Endothelial cell of umbilical vein (primary cell): ENCODE data around the gene FYN. TPM values are rescaled to one million over a fixed set of nuclear protein-coding genes. Genes with fewer than 3 reads are reported as not detected.

Experiments
- BruUV-seq: library from RNA; stranded (reverse); fragments of 400-500 nt; replicated peaks from 2 replicates; lab custom pipeline; 2021; lab: Mats Ljungman, UMichigan
- CTCF ChIA-PET: fragments of 300-600, 350-600 bp; sonication (Branson Sonifier 250); formaldehyde crosslinking; loops from one replicate; lab custom pipeline; 2021; ENCODE audit warnings: antibody characterized with exemption, inconsistent platforms; lab: Charles Lee
- POLR2A ChIA-PET: fragments of 300-600, 350-600 bp; sonication (Branson Sonifier 250); formaldehyde crosslinking; loops from one replicate; lab custom pipeline; 2021; ENCODE audit warnings: antibody characterized with exemption, inconsistent platforms; lab: Charles Lee
- DNase-seq: peaks from one replicate; pipeline ENCODE4 v3.0.0-alpha.2; 2011; ENCODE audit warnings: low read depth, low spot score
- FAIRE-seq: peaks from 2 replicates; lab custom pipeline; 2011; peaks lifted over from hg19 to GRCh38; lab: Jason Lieb, UNC
- H2AFZ ChIP-seq: 2 replicates; pipeline ENCODE4 v1.6.0; 2012; ENCODE audit warnings: low read depth, low read length, control low read depth, inconsistent platforms
- H3K27ac ChIP-seq: 2 replicates; pipeline ENCODE4 v1.5.1; 2011; ENCODE audit warnings: low read depth, mild to moderate bottlenecking, control low read depth, low read length, moderate library complexity; ENCODE audit not compliant: insufficient read depth
- H3K27me3 ChIP-seq, 2 experiments: 2 replicates each; pipeline versions ENCODE4 v1.6.0 to v1.6.1; 2011; ENCODE audit warnings: low read length in 2 of 2, mixed read lengths in 1 of 2; ENCODE audit not compliant: control insufficient read depth in 2 of 2, insufficient read depth in 2 of 2
- H3K36me3 ChIP-seq, 2 experiments: 2 replicates in 1 of 2; 3 replicates in 1 of 2; pipeline ENCODE4 v1.5.1; 2011; ENCODE audit warnings: low read length in 2 of 2, mild to moderate bottlenecking in 1 of 2, moderate library complexity in 1 of 2; ENCODE audit not compliant: control insufficient read depth in 2 of 2, insufficient read depth in 2 of 2; ENCODE audit errors: extremely low read depth in 1 of 2
- H3K4me1 ChIP-seq: 3 replicates; pipeline ENCODE4 v1.5.1; 2011; ENCODE audit warnings: mild to moderate bottlenecking, low read length; ENCODE audit not compliant: control insufficient read depth, insufficient read depth; ENCODE audit errors: extremely low read depth
- H3K4me2 ChIP-seq: 2 replicates; pipeline ENCODE4 v1.6.1; 2011; ENCODE audit warnings: low read length, control low read depth, mixed read lengths; ENCODE audit not compliant: insufficient read depth
- H3K4me3 ChIP-seq, 3 experiments: fragments of 200-600 bp in 1 of 3; sonication (generic), shearing (Covaris generic) in 1 of 3; replicated peaks in 1 of 3; 2 replicates each; pipeline ENCODE4 v1.5.1; 2011 to 2016; ENCODE audit warnings: control low read depth in 3 of 3, low read length in 3 of 3, mild to moderate bottlenecking in 2 of 3, inconsistent platforms in 1 of 3, low read depth in 1 of 3, moderate library complexity in 1 of 3; ENCODE audit not compliant: insufficient read depth in 1 of 3
- H3K79me2 ChIP-seq: 2 replicates; pipeline ENCODE4 v1.6.0; 2012; ENCODE audit warnings: low read length, inconsistent platforms; ENCODE audit not compliant: control insufficient read depth, insufficient read depth
- H3K9ac ChIP-seq: replicated peaks from 2 replicates; pipeline ENCODE3; 2011; ENCODE audit warnings: low read length, control low read depth; ENCODE audit not compliant: insufficient read depth; ENCODE audit errors: extremely low read depth
- H3K9me1 ChIP-seq: replicated peaks from 3 replicates; pipeline ENCODE4 v1.6.0; 2011; ENCODE audit warnings: mild to moderate bottlenecking, low read length; ENCODE audit not compliant: control insufficient read depth, insufficient read depth; ENCODE audit errors: extremely low read depth
- H3K9me3 ChIP-seq: replicated peaks from 2 replicates; pipeline ENCODE4 v1.5.1; 2012; ENCODE audit warnings: low read length, inconsistent platforms; ENCODE audit not compliant: control insufficient read depth, insufficient read depth
- H4K20me1 ChIP-seq: replicated peaks from 2 replicates; pipeline ENCODE3; 2011; ENCODE audit warnings: mild to moderate bottlenecking, low read length; ENCODE audit not compliant: control insufficient read depth, insufficient read depth; ENCODE audit errors: extremely low read depth
- EZH2 ChIP-seq: IDR thresholded peaks from 2 replicates; pipeline ENCODE4 v1.6.1; 2012; ENCODE audit warnings: borderline replicate concordance, low read depth, mild to moderate bottlenecking, moderate library complexity, low read length, inconsistent platforms; ENCODE audit not compliant: severe bottlenecking
- GATA2 ChIP-seq: IDR thresholded peaks from 2 replicates; pipeline ENCODE4 v1.7.0; 2011; ENCODE audit warnings: low read depth, mild to moderate bottlenecking, moderate library complexity, mixed read lengths, low read length; ENCODE audit not compliant: insufficient read length, insufficient read depth
- POLR2AphosphoS5 ChIP-seq: IDR thresholded peaks from 2 replicates; pipeline ENCODE4 v1.6.1; 2012; ENCODE audit warnings: low read depth, mild to moderate bottlenecking, control low read depth, low read length, moderate library complexity; ENCODE audit not compliant: insufficient read depth
- dilution Hi-C: fragments of 300-500 bp; cut with MboI; formaldehyde crosslinking; loops from one replicate; pipeline ENCODE4 v1.15.0; 2019; ENCODE audit warnings: low sequenced_read_pairs; ENCODE audit not compliant: extremely low pct_ligation_motif_present
- intact Hi-C: fragments of 100-400 bp; cut with micrococcal nuclease; formaldehyde crosslinking; loops from one replicate; pipeline ENCODE4 v1.10.0; 2022
- polyA plus RNA-seq, 4 experiments: library from polyadenylated mRNA; depleted of rRNA in 3 of 4; stranded (reverse) in 3 of 4; unstranded in 1 of 4; fragments of >200 nt; gene quantifications; 2 replicates each; pipeline versions ENCODE4 v1.2.1 to v1.2.3, GENCODE V29; 2011 to 2012; ENCODE audit warnings: missing spikeins in 1 of 4
- total RNA-seq: library from RNA; stranded (reverse); gene quantifications from 2 replicates; pipeline ENCODE4 v1.2.3, GENCODE V29; 2021
- TF ChIP-seq, protein P1 (sequence below), 2 donors: IDR thresholded peaks; 1 replicate in 1 of 2; 2 replicates in 1 of 2; pipeline ENCODE4 v1.5.1; 2011; ENCODE audit warnings: low read length in 2 of 2, mild to moderate bottlenecking in 2 of 2, moderate library complexity in 2 of 2, control low read depth in 1 of 2, inconsistent platforms in 1 of 2, low read depth in 1 of 2; ENCODE audit not compliant: insufficient read depth in 1 of 2; ENCODE audit errors: extremely low read depth in 1 of 2

The FYN gene
- total and polyA plus RNA-seq, 2 donors (not counting 3 experiments of a cell fraction or from before 2014, with no cell fraction given) = 69.0 to 143 TPM

DNA sequence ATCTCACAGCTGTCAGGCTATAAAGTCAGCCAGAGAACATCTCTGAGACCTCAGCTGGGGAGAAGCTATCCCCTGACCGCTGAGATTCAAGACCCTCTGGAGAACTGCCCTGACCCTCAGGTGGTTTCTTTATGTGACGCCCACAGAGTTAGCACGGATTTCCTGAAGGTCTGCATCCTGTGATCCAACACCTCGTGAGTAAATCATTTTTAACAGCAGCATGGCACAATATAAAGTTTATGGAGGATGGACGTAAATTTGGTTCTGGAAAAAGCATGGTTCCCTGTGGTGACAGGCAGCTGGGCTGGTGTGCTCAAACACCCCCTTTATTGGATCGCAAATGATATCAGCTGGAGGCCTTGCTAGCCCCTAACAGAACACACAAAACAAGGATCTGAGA lies 242.2 kb downstream of the FYN start:
- TF ChIP-seq, protein P1, sequence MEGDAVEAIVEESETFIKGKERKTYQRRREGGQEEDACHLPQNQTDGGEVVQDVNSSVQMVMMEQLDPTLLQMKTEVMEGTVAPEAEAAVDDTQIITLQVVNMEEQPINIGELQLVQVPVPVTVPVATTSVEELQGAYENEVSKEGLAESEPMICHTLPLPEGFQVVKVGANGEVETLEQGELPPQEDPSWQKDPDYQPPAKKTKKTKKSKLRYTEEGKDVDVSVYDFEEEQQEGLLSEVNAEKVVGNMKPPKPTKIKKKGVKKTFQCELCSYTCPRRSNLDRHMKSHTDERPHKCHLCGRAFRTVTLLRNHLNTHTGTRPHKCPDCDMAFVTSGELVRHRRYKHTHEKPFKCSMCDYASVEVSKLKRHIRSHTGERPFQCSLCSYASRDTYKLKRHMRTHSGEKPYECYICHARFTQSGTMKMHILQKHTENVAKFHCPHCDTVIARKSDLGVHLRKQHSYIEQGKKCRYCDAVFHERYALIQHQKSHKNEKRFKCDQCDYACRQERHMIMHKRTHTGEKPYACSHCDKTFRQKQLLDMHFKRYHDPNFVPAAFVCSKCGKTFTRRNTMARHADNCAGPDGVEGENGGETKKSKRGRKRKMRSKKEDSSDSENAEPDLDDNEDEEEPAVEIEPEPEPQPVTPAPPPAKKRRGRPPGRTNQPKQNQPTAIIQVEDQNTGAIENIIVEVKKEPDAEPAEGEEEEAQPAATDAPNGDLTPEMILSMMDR (IDR thresholded peaks at IDR 0.05; ENCODE audit: extremely low read depth in 1 of 2, insufficient read depth in 1 of 2, low read depth in 1 of 2, low read length in 2 of 2) = no peak
- TF ChIP-seq POLR2AphosphoS5 (no peak), EZH2 (no peak), GATA2 (no peak)
- Histone ChIP-seq H3K79me2 (no peaks in the 10 kb centered on the region), H3K36me3 (no peaks in the 10 kb centered on the region), H3K4me3 (no peak overlapping the region), H4K20me1 (no peaks in the 10 kb centered on the region), H3K9me1 (no peaks in the 10 kb centered on the region), H3K27ac (no peak overlapping the region), H3K4me2 (no peak overlapping the region), H2AFZ (no peak overlapping the region), H3K27me3 (peaks cover 3 to 6% of the 10 kb centered on the region in 2 experiments), H3K9me3 (no peaks in the 10 kb centered on the region), H3K4me1 (no peaks in the 10 kb centered on the region), H3K9ac (no peak overlapping the region)
- DNase-seq (peak; percentile 9), FAIRE-seq (peak; percentile 8)
- CTCF ChIA-PET = interaction anchor here (0.5 to 1.3 kb wide), 4 partner anchors 14 to 153 kb away, joined by 3 read pairs; no protein-coding TSS in a partner anchor
- BruUV-seq = no TSS peak
- POLR2A ChIA-PET = no interaction called here
- intact Hi-C loops (no loop called here), dilution Hi-C loops (no loop called here)
